HG02759 (cell line): ENCODE results near the gene IQCF6.
"Not testable (repeated sequence)": the region's sequence is repeated elsewhere in the genome, so short reads cannot be mapped to it uniquely, and the experiment has no call there.

Experiments
- ATAC-seq: cut with Tn5 transposase; IDR thresholded peaks from one replicate; pipeline ENCODE4 v1.9.1; 2021; ENCODE audit warnings: mild to moderate bottlenecking, moderate library complexity; ENCODE audit not compliant: unreplicated experiment

IQCF6 gene

GRCh38 chr3:51779137-51779536, at the start of gene IQCF6:
TSS of gene IQCF6 (minus strand) at chr3:51779237. CDS start at chr3:51779224, 13 bp downstream.
- no peak for ATAC-seq

- no peak for ATAC-seq
Measured at GRCh38 chr3:51828297-51828696, 49.3 kb upstream of the IQCF6 start.

- no peak for ATAC-seq
Measured at GRCh38 chr3:51819709-51820406, 40.8 kb upstream of the IQCF6 start.

DNA sequence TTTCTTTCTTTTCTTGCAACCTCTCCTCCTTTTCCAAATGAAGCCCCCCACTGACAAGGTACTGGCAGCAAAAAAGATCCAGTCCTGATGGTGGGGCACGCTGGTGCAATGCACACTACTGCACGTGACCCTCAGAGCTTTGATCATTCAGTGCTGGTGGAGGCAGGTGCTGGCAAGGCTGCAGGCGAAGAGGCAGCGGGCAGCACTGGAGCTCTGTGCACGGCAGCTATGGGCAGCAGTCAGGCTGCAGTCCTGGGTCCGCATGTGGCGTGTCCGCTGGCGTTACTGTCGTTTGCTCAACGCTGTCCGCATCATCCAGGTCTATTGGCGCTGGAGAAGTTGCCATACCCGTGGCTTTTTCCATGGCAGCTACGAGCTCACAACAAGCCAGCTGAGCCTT, 40.1 kb upstream of the IQCF6 start:
- no peak for ATAC-seq

- no peak for ATAC-seq
Measured at GRCh38 chr3:51817375-51817774, 38.3 kb upstream of the IQCF6 start.

- no peak for ATAC-seq
Measured at GRCh38 chr3:51816723-51817122, 37.7 kb upstream of the IQCF6 start.

- no peak for ATAC-seq
Measured at GRCh38 chr3:51815614-51816013, 36.6 kb upstream of the IQCF6 start.

GRCh38 chr3:51814034-51814433, 35.0 kb upstream of the IQCF6 start:
- ATAC-seq, result no peak

GRCh38 chr3:51813539-51813938, 34.5 kb upstream of the IQCF6 start:
- no peak for ATAC-seq

DNA sequence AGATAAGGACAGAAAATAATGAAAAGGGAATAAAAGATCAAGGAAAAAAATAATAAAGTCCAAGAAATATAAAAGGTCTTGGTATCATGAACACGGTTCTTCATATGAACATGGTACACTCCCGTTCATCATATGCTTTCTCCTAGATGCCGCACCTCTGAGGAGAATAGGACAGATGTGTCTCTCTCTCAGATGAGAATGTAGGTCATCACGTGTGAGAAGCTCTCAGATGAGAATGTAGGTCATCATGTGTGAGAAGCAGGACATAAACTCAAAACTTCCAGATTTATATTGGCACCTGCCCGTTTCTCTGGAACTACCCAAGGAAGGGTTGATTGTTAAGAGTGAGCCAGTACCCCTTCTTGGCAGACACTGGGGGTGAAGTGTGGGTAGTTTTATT, 29.9 kb upstream of the IQCF6 start:
- ATAC-seq, result no peak

- ATAC-seq, result no peak
Measured at GRCh38 chr3:51802106-51802703, 23.2 kb upstream of the IQCF6 start.

- ATAC-seq, result no peak
Measured at GRCh38 chr3:51800750-51801125, 21.7 kb upstream of the IQCF6 start.

DNA sequence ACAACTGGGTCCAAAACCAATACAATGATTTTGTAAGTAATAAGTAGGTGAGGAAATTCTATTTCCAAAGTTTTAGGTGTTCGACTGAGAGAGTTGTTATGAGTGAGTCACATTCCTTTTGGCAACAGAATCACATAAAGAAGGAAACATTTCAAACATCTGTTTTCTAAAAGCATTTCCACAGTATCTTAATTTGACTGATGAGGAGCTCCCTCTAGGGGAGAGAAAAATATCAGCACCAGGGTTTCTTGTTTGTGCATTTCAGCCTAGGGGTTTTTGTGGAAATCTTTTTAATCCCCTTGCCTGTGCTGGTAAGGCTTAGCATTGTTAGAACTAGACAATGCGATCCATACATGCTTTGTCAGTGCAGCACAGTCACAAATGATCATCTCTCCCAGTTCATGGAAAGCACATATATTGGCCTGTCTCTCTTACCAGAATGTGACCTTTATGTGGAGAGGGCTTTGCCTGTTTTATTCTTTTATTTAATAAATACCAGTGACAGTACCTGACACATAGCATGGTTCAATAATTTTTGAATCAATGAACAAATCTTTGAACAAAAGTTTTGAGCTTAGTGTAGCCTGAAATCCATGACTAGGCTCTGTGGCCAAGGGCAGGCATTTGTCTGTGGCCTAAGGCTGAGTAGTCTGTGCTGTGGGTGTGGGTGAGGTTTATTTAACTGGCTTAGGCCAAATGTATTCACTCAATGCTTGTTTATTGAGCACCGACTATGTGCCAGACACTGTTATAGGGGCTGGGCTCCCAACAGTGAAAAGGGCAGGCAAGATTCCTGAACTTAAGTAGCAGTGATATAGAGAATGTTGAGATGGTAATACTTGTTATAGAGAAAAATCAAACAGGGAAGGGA, 21.1 kb upstream of the IQCF6 start:
- ATAC-seq, result no peak

- ATAC-seq, result no peak
Measured at GRCh38 chr3:51798411-51798963, 19.4 kb upstream of the IQCF6 start.

DNA sequence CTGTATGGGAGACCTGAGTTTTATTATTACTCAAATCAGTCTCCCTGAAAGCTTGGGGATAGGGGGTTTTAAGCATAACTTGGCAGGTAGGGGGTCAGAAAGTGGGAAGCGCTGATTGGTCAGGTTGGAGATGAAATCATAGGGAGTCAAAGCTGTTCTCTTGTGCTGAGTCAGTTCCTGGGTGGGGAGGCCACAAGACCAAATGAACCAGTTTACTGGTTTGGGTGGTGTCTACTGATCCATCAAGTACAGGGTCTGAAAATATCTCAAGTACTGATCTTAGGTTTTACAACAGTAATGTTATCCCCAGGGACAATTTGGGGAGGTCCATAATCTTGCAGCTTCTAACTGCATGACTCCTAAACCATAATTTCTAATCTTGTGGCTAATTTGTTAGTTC, 17.8 kb upstream of the IQCF6 start:
- no peak for ATAC-seq

- ATAC-seq, result no peak
Measured at GRCh38 chr3:51794206-51794605, 15.2 kb upstream of the IQCF6 start.

- ATAC-seq, result no peak
Measured at GRCh38 chr3:51792206-51792605, 13.2 kb upstream of the IQCF6 start.

GRCh38 chr3:51789437-51789836, 10.4 kb upstream of the IQCF6 start:
- no peak for ATAC-seq

DNA sequence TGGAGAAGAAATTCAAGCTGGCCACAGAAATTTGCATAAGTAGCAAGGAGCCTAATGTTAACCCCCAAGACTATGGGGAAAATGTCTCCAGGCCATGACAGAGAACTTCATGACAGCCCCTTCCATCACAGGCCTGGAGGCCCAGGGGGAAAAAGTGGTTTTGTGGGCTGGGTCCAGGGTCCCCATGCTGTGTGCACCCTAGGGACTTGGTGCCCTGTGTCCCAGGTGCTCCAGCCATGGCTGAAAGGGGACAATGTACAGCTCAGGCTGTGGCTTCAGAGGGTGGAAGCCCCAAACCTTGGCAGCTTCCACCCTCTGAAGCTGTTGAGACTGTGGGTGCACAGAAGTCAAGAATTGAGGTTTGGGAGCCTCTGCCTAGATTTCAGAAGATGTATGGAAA, 8.5 kb upstream of the IQCF6 start:
- not testable (repeated sequence) for ATAC-seq

- ATAC-seq, result no peak
Measured at GRCh38 chr3:51786267-51786666, 7.2 kb upstream of the IQCF6 start.

GRCh38 chr3:51778554-51778953, 483 bp downstream of the IQCF6 start:
- no peak for ATAC-seq

- ATAC-seq, result no peak
Measured at GRCh38 chr3:51777985-51778384, 1.1 kb downstream of the IQCF6 start.
